Measurements from ENCODE around the gene ZNF24.

ZNF24 gene

GRCh38 chr18:35343936-35344735 is at the start of gene ZNF24:
Gene ZNF24 (minus strand): TSS chr18:35344420. CDS start chr18:35340650, 3,770 bp downstream.
- DNase-seq, result peak; percentile 95

DNA sequence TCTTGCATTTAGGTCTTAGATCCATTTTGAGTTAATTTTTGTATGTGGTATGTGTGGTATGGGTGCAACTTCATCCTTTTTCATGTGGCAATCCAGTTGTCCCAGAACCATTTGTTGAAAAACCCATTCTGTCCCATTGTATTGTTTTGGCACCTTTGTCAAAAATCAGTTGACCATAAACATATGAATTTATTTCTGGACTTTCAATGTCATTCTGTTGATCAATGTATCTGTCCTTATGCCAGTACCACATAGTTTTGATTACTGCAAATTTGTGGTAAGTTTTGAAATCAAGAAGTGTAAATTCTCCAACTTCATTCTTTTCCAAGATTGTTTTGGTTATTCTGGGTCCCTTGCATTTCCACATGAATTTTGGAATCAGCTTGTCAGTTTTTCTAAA is 49.5 kb upstream of the ZNF24 start:
- no peak for DNase-seq

GRCh38 chr18:35392375-35392774 is 48.2 kb upstream of the ZNF24 start:
- DNase-seq, result no peak

GRCh38 chr18:35390951-35391700 is 46.9 kb upstream of the ZNF24 start:
- no peak for DNase-seq

GRCh38 chr18:35389095-35389618 is 44.9 kb upstream of the ZNF24 start:
- peak; percentile 73 for DNase-seq

DNA sequence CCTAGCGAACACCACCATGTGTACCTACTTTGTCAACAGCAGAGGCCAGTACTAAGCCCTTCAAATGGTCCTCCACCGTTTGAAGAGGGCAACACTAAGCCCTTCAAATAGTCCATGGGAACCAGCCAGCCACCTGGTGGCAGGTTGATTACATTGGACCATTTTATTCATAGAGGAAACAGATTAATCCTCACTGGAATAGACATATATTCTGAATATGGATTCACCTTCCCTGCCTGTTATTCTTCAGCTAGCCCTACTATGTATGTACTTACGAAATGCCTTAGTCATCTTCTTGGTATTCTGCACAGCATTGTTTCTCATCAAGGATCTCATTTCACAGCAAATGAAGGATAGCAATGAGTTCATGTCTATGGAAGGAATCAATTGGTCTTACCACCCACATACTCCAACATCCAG is 42.9 kb upstream of the ZNF24 start:
- DNase-seq, result peak; percentile 54

GRCh38 chr18:35386600-35387100 is 42.4 kb upstream of the ZNF24 start:
- DNase-seq, result peak; percentile 72

GRCh38 chr18:35383136-35383535 is 38.9 kb upstream of the ZNF24 start:
- DNase-seq, result no peak

GRCh38 chr18:35379421-35379820 is 35.2 kb upstream of the ZNF24 start:
- no peak for DNase-seq

DNA sequence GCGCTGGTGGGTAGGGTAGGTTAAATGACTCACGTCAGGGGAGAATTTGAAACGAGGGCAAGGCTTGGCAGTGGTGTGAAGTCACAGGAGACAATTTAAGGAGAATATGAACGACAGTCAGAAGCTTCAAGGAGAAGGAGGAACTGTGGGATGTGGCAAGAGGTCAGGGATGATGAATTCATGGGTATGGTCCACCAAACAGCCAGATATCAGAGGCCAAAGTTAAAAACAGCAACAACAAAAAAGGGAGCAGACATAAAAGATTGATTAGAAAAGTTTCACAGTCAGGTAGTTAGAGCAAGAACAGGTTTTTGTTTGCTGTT is 34.3 kb upstream of the ZNF24 start:
- DNase-seq, result peak; percentile 6

GRCh38 chr18:35377875-35378573 is 33.8 kb upstream of the ZNF24 start:
- peak; percentile 49 for DNase-seq

- DNase-seq, result peak; percentile 69
These were observed 32.8 kb upstream of the ZNF24 start, which contains the start of gene ZNF396 for GRCh38 chr18:35376742-35377695. Gene ZNF396 (minus strand): TSS chr18:35377337. CDS start chr18:35374292, 3,045 bp downstream.

DNA sequence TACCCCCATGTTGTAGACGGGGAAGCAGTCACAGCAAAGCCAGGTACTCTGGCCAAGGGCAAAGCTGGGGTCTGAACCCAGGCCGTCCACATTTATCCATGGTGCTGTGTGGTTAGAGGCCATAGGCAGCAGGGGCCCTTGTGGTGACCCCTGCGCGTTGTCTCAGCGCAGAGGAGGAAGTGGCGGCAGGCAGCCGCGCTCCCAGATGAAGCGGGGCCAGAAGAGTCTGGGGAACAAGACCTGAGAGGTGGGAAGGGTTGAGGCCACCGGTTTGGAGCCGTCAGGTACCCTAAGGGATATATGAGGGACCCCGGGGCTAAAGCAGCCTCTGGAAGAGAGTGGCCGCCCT is 32.1 kb upstream of the ZNF24 start:
- DNase-seq, result peak; percentile 4

DNA sequence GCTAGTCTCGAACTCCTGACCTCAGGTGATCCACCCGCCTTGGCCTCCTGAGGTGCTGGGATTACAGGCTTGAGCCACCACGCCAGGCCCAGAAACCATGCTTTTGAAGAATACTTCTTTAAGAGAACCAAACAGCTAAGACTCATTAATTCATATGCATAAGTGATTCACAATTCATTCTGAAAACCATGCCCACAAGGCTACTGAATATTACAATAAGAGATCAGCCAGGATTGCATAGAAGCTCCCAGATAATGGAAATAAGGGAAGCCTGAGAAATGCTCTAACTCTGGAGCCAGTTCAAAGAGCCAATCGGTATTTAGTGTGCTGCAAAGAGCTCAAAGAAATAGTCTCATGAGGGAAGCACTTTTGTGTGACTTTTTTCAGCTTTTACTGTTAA is 30.5 kb upstream of the ZNF24 start:
- no peak for DNase-seq

DNA sequence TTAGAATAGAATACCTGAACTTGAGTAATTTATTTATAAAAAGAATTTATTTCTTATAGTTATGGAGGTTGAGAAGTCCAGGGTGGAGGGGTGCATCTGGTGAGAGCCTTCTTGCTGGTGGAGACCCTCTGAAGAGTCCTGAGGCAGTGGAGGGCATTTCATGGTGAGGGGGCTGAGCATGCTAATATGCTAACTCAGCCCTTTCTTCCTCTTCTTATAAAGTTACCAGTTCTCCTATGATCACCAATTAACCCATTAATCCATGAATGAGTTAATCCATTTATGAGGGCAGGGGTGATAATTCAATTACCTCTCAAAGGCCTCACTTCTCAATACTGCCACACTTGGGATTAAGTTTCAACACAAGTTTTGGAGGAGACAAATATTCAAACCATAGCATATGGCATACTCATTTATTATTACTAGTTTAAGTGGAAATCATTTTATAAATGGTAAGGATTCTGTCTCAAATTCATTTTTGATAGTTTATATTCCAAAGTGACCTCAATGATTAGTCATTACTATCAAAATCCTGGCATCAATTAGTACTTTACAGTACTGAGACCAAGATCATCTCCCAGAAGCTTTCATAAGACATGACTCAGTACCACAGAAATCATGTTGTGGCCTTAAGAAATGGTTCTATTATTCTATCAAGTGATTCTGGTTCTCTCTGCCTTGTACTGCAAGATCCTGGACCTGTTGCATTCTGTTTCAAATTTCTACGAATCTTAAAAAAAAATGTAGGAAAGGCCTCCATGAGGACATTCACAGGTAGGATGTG is 27.4 kb upstream of the ZNF24 start:
- peak; percentile 34 for DNase-seq

- DNase-seq, result no peak
These were observed 24.9 kb upstream of the ZNF24 start for GRCh38 chr18:35369126-35369525.

- no peak for DNase-seq
These were observed 24.4 kb upstream of the ZNF24 start for GRCh38 chr18:35368595-35368994.

DNA sequence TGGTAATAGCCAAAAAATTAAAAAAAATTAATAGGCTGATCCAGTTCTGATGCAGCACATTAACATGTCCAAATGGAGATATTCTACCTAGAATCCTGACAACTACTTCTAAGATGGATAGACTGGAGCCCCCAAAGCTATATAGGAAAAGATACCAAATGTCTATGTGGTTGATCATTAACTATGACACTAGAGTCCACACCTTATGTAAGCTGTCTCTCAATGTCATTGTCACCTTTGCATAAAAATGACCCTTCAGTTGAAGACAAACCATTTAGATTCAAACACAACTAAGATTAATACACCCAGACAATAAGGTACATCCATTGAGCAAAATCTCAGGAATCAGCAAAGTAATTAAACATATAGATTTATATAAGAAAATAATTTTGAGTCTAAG is 18.3 kb upstream of the ZNF24 start:
- DNase-seq, result no peak

- no peak for DNase-seq
These were observed 17.5 kb upstream of the ZNF24 start for GRCh38 chr18:35361570-35362321.

DNA sequence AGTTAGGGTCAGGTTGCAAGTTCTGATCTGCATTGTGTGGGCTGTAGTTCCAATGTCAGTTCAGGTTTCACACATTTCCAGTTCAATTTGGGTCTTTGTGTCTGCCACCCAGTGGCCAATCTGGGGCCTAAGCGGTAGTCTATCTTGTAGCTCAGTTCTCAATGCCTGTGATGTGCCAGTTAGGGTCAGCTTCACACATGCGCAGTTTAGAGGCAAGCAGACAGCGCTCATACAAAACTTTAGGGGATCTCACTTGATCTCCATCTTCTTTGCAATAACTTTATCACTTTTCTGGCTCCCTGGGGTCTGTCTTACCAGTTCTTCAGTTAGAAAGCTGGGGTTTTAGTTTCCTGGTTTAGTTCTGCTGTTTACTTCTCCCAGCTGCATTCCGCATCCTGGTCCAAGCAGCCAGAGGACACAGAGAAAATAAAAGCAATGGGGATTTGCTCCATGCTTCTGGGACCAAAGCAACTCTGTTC is 11.0 kb upstream of the ZNF24 start:
- DNase-seq, result peak; percentile 83

Measured in EL (cell line).